Endometrial microvascular endothelial cells (primary cell): ENCODE results near the gene CRHR2. TPM values are rescaled to one million over a fixed set of nuclear protein-coding genes. Genes with fewer than 3 reads are reported as not detected.
"Not testable (repeated sequence)": the region's sequence is repeated elsewhere in the genome, so short reads cannot be mapped to it uniquely, and the experiment has no call there.

Experiments
- in situ Hi-C: cut with HindIII; loops from 2 replicates; pipeline ENCODE4 v1.10.0; 2017; ENCODE audit warnings: low sequenced_read_pairs, low pct_unique_long_range_greater_than_20kb; ENCODE audit errors: inconsistent ontology term
- total RNA-seq: library from RNA; depleted of rRNA; stranded (reverse); fragments of >200 nt; gene quantifications from one replicate; pipeline ENCODE4 v1.2.3, GENCODE V29; 2015; ENCODE audit errors: inconsistent ontology term

CRHR2 gene
- total RNA-seq, 1 donor from 2014 or later = not detected

- in situ Hi-C loops = no loop called here
Observed at GRCh38 chr7:30644286-30644955, 37.8 kb downstream of the CRHR2 start.

- in situ Hi-C loops = no loop called here
Observed at GRCh38 chr7:30642789-30643188, 39.5 kb downstream of the CRHR2 start.

- in situ Hi-C loops = not testable (repeated sequence)
Observed at GRCh38 chr7:30642322-30642721, 39.9 kb downstream of the CRHR2 start.

GRCh38 chr7:30635798-30636197 lies 46.5 kb downstream of the CRHR2 start:
- in situ Hi-C loops = no loop called here

GRCh38 chr7:30634634-30635201 lies 47.5 kb downstream of the CRHR2 start:
- in situ Hi-C loops = no loop called here

GRCh38 chr7:30634193-30634626 lies 48.0 kb downstream of the CRHR2 start:
- in situ Hi-C loops = no loop called here

- in situ Hi-C loops = no loop called here
Observed at GRCh38 chr7:30633223-30633622, 49.0 kb downstream of the CRHR2 start.

GRCh38 chr7:30630986-30631385 lies 51.3 kb downstream of the CRHR2 start:
- in situ Hi-C loops = no loop called here

GRCh38 chr7:30627026-30627425 lies 55.2 kb downstream of the CRHR2 start:
- in situ Hi-C loops = no loop called here

DNA sequence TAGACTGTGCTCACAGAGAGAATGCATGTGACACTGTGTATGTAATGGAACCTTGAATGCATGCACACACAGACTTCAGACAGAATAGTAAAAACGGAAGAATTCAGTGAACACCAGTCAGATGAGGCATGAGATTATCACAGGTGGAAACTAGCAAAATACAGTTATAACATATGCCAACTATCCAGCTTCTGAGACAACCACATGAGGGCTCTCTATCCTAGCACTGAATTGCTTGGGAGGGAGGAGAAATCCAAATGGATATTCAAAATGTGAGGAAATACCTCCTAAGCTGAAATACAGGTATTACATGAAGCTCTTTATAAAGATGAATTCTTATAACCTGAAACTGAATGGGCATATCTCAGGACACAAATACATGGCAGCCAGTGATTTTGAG lies 57.0 kb downstream of the CRHR2 start:
- in situ Hi-C loops = no loop called here

DNA sequence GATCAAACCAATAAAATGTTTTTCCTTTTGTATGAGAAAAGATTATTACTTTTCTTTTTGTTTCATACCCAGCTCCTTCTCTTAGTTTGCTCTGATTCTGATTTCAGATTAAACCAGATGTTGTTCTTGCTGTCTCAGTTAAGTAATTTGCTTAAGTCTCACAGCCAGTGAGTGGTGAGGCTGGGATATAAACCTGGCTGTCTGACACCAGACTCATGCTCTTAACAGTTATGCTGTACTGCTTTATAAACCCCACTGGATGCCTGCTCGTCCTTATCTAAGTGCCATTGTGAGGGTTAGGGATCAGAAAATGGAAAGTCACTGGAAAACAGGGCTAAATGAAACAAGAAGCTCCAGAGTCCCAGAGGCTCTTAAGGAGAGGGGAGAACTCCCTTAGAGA lies 63.3 kb downstream of the CRHR2 start:
- in situ Hi-C loops = no loop called here

- in situ Hi-C loops = no loop called here
Observed at GRCh38 chr7:30618080-30618676, 64.1 kb downstream of the CRHR2 start.

DNA sequence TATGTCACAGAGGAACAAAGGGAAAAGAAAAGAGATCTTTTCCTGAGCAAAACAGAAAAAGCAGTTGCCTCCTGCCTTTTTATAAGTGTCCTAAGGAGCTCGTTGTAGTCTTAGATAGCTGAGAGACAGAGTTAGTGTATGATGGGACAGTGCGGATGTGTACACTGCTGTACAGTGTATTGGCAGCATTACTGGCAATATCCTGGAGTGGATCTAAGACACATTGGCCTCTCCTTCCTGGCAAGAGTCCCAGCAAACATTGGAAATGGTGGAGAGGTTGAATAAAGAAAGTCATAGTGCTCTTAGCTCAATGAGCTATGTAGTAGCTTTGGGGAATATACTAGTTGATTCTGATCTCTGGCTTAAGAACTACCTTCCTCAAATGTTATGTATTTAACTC lies 64.9 kb downstream of the CRHR2 start:
- in situ Hi-C loops = no loop called here

DNA sequence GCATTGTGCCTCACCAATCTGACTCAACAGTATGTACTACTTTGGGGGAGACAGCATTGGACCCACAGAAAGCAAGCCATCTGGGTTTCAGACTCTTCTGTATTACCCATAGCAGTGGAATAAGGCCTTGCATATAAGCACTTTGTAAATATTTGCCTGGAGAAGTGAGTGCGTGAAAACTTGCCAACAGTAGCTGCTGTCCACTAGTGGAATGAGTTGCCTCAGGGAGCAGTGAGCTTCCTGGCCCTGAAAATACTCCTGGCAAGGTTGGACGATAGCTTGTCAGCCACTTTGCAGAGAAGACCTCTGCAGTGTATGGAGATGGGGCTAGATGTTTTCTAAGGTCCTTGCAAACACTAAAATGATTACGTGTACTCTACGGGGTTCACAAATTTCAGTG lies 65.9 kb downstream of the CRHR2 start:
- in situ Hi-C loops = no loop called here

DNA sequence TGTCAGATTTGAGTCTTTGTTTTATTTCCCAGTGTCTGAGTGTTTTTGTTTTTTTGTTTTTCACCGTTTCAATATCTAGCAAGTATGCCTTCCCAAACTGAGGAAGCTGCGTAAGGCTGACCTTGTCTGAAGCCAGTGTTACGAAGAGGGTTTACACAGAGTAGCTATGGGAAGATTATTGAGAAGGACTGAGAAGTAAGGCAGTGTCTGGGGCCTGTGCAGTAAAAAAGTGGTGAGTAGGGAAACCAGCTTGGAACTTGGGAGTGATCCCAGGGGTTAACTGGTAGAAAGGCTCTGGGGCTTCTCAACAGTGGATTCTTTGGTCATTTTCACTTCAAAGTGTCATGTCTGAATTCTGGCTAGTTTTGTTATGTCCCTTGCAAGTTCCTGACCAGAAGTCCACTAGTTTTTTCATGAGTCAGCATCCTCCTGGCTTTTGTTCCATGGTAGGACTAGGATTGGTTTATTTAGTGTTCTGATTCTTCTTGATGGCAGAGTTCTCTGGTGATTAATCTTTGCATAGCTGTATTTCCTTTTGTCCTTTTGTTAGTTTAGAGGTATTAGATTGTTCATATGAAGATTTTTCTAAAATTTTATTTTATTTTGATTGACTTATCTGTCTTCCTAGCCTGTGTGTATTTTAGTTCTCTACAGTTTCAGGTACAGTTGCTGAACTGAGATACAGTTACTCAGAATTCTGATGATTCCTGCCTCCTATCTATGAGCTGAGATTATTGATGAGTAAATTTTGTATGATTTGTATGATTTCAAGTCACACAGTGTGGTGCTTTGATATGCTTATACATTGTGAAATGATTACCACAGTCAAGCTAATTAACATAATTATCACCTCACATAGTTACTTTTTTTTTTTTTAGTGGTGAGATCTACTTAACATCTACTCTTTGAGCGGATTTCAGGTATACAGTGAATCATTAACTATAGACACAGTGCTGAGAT lies 68.6 kb downstream of the CRHR2 start:
- in situ Hi-C loops = no loop called here

DNA sequence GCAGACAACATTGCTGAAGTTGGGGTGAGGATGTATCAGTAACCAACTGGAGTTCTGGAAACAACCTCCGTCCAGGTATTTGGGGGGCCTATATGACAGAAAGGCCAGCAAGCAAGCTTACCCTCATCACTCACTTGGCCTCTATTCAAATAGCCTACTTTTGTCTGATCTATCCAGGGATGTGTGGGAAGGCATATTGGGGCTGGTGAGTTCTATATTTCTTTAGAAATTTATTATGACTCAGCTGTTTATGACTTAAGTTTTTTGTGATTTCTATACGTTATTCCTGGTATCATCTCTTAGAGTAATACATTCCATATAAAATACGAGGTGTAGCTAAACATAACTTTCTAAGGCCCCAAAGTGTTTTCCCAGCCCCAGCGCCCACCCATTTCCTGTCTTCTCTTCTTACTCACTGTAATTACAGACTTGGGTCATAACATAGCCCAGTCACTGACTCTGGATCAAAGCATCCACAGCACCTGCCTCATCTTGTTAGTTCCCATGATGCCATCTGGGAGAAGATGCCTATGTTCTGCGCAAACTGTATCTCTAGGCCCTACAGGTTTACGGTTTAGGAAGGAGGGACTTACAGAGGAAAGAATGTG lies 69.5 kb downstream of the CRHR2 start:
- in situ Hi-C loops = no loop called here

DNA sequence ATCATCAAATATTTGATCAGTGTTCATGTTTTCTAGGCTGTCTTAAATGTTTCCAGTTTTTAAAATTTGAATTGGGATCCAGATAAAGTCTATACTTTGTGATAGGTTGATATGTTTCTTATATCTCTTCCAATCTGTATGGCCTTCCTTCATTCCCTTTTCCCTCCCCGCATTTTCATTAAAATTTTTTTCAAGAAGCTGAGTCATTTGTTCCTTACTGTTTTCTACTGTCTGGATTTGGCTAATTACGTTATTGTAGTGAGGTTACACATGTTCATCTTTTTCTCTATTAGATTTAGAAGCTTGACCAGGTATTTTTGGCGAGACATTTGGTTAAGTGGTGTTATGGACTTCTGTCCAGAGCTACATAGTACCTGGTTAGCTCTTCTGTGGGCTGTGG lies 76.4 kb downstream of the CRHR2 start:
- in situ Hi-C loops = no loop called here

- in situ Hi-C loops = no loop called here
Observed at GRCh38 chr7:30604901-30605300, 77.4 kb downstream of the CRHR2 start.
